Body of pancreas (tissue), 4 donors: ENCODE results near the gene CTIF. TPM values are rescaled to one million over a fixed set of nuclear protein-coding genes. Genes with fewer than 3 reads are reported as not detected.

Source experiments
- ATAC-seq: fragments of 150-250 bp; one replicate; pipeline ENCODE4 v1.9.1; 2016
- DNase-seq, 4 donors: peaks; one replicate each; pipeline ENCODE4 v3.0.0-alpha.2; 2019
- H3K27ac ChIP-seq, 4 donors: fragments of 200-600 bp; sonication (generic); 1 replicate in 3 of 4; 2 replicates in 1 of 4; pipeline versions ENCODE4 v1.5.1 to v1.6.1; 2016 to 2019; ENCODE audit warnings: mild to moderate bottlenecking in 1 of 4, mixed read lengths in 1 of 4, moderate library complexity in 1 of 4
- H3K27me3 ChIP-seq, 2 donors: fragments of 200-600 bp; sonication (generic); one replicate each; pipeline ENCODE4 v1.6.0; 2016; ENCODE audit warnings: mild to moderate bottlenecking in 1 of 2
- H3K36me3 ChIP-seq, 2 donors: fragments of 200-600 bp; sonication (generic); replicated peaks in 1 of 2; 2 replicates each; pipeline ENCODE4 v1.5.1; 2016; ENCODE audit warnings: low read depth in 2 of 2; ENCODE audit not compliant: insufficient read depth in 1 of 2
- H3K4me1 ChIP-seq: fragments of 200-600 bp; sonication (generic); one replicate; pipeline ENCODE4 v1.6.0; 2016
- H3K4me3 ChIP-seq, 2 donors: fragments of 200-600 bp; sonication (generic); 1 replicate in 1 of 2; 2 replicates in 1 of 2; pipeline ENCODE4 v1.5.1; 2016 to 2019
- H3K9me3 ChIP-seq, 3 donors: fragments of 200-600 bp; sonication (generic); 1 replicate in 2 of 3; 2 replicates in 1 of 3; pipeline ENCODE4 v1.5.1; 2016
- CTCF ChIP-seq, 7 experiments: fragments of 450-650 bp in 4 of 7; fragments of 200-600 bp in 3 of 7; sonication (generic) in 3 of 7; IDR thresholded peaks; one replicate each; pipeline ENCODE4 v1.5.1; 2016 to 2019; ENCODE audit warnings: antibody characterized with exemption in 7 of 7
- POLR2A ChIP-seq, 3 donors: fragments of 450-650 bp; IDR thresholded peaks; one replicate each; pipeline ENCODE4 v1.6.1; 2016; ENCODE audit warnings: antibody characterized with exemption in 3 of 3, mild to moderate bottlenecking in 2 of 3
- WGBS, 2 donors: methylation state at CpG; one replicate each; pipeline ENCODE4 v1.1.5; 2017; 5-methylcytosine and 5-hydroxymethylcytosine counted together
- intact Hi-C: fragments of 100-400 bp; cut with DNase I; formaldehyde crosslinking; loops from one replicate; pipeline ENCODE4 v1.15.1; 2023
- total RNA-seq, 2 donors: library from RNA; depleted of rRNA; stranded (reverse); fragments of >200 nt; gene quantifications; one replicate each; pipeline ENCODE4 v1.1.0, GENCODE V29; 2016

CTIF gene
- total RNA-seq, 2 donors from 2014 or later, result 18.7 to 24.4 TPM

GRCh38 chr18:48749768-48750167 is 210.9 kb downstream of the CTIF start:
- DNase-seq (peak in 2 of 4 donors; percentile 13 to 27), ATAC-seq (peak; percentile 57)
- Histone ChIP-seq H3K4me1 (no peaks in the 10 kb centered on the region), H3K27me3 (no peaks in the 10 kb centered on the region), H3K36me3 (no peaks in the 10 kb centered on the region), H3K4me3 (no peak overlapping the region), H3K27ac (no peak overlapping the region), H3K9me3 (no peaks in the 10 kb centered on the region)
- WGBS, 2 donors, result 87 to 89% methylated on average over 13 of the region's 13 CpGs
- intact Hi-C loops, result no loop called here
- TF ChIP-seq POLR2A (IDR thresholded peaks at IDR 0.05) (no peak), CTCF (IDR thresholded peaks at IDR 0.05) (no peak)

- Histone ChIP-seq H3K36me3 (no peaks in the 10 kb centered on the region), H3K9me3 (no peaks in the 10 kb centered on the region), H3K27me3 (no peaks in the 10 kb centered on the region), H3K4me3 (no peak overlapping the region), H3K27ac (no peak overlapping the region), H3K4me1 (no peaks in the 10 kb centered on the region)
- DNase-seq, result no peak
- WGBS, 2 donors, result 76 to 90% methylated on average over 8 to 11 of the region's 11 CpGs
- TF ChIP-seq POLR2A (IDR thresholded peaks at IDR 0.05) (no peak), CTCF (IDR thresholded peaks at IDR 0.05) (no peak)
- intact Hi-C loops, result no loop called here
- no peak for ATAC-seq
Observed at GRCh38 chr18:48750485-48751175, 211.8 kb downstream of the CTIF start.

- no peak for DNase-seq
- Histone ChIP-seq H3K27ac (no peak overlapping the region), H3K4me3 (no peak overlapping the region), H3K27me3 (no peaks in the 10 kb centered on the region), H3K36me3 (no peaks in the 10 kb centered on the region), H3K9me3 (no peaks in the 10 kb centered on the region), H3K4me1 (no peaks in the 10 kb centered on the region)
- 86 to 100% methylated on average over 6 to 8 of the region's 8 CpGs for WGBS, 2 donors
- intact Hi-C loops, result no loop called here
- ATAC-seq, result no peak
- no peak for TF ChIP-seq POLR2A (IDR thresholded peaks at IDR 0.05)
- no peak for TF ChIP-seq CTCF (IDR thresholded peaks at IDR 0.05)
Observed at GRCh38 chr18:48751727-48752468, 213.1 kb downstream of the CTIF start.

- no peak for TF ChIP-seq POLR2A (IDR thresholded peaks at IDR 0.05)
- TF ChIP-seq CTCF (IDR thresholded peaks at IDR 0.05), result no peak
- no peaks in the 10 kb centered on the region for H3K4me1 ChIP-seq
- no peaks in the 10 kb centered on the region for H3K36me3 ChIP-seq
- no peaks in the 10 kb centered on the region for H3K27me3 ChIP-seq
- no peak overlapping the region for H3K27ac ChIP-seq
- intact Hi-C loops, result no loop called here
- H3K9me3 ChIP-seq, result no peaks in the 10 kb centered on the region
- 95 to 97% methylated on average over 8 of the region's 8 CpGs for WGBS, 2 donors
- DNase-seq (no peak), ATAC-seq (no peak)
- no peak overlapping the region for H3K4me3 ChIP-seq
Observed at GRCh38 chr18:48752478-48752877, 213.6 kb downstream of the CTIF start.
